AG04450 (cell line): ENCODE measurements around the gene CDK6. TPM values are rescaled to one million over a fixed set of nuclear protein-coding genes. Genes with fewer than 3 reads are reported as not detected.

Experiments
- CTCF ChIA-PET: fragments of 300-600, 350-600 bp; formaldehyde crosslinking; extraction: SDS; loops from one replicate; lab custom pipeline; 2022; ENCODE audit warnings: antibody characterized with exemption, inconsistent platforms; lab: Charles Lee
- POLR2A ChIA-PET: fragments of 350-600 bp; formaldehyde crosslinking; extraction: SDS; loops from one replicate; lab custom pipeline; 2021; ENCODE audit warnings: antibody characterized with exemption, inconsistent platforms; lab: Yijun Ruan, JAX
- DNase-seq: peaks from one replicate; pipeline ENCODE4 v3.0.0-alpha.2; 2011; ENCODE audit warnings: low read depth, low spot score
- H3K27ac ChIP-seq: one replicate; pipeline ENCODE4 v1.5.1; 2012; ENCODE audit warnings: low read depth, low read length, control low read depth
- H3K27me3 ChIP-seq: one replicate; pipeline ENCODE4 v1.6.0; 2012; ENCODE audit warnings: low read length; ENCODE audit not compliant: control insufficient read depth, insufficient read depth
- H3K4me3 ChIP-seq: 2 replicates; pipeline ENCODE4 v1.5.1; 2011; ENCODE audit warnings: mild to moderate bottlenecking, low read depth, low read length, control low read depth
- H3K9me3 ChIP-seq: 2 replicates; pipeline ENCODE4 v1.5.1; 2012; ENCODE audit warnings: low read length; ENCODE audit not compliant: control insufficient read depth, insufficient read depth
- polyA plus RNA-seq: library from polyadenylated mRNA; depleted of rRNA; stranded (reverse); fragments of >200 nt; gene quantifications from 2 replicates; pipeline ENCODE4 v1.2.3, GENCODE V29; 2011
- TF ChIP-seq, protein P1 (sequence below): IDR thresholded peaks from 2 replicates; pipeline ENCODE4 v1.5.1; 2011; ENCODE audit warnings: low read depth, low read length, control low read depth, inconsistent platforms

The CDK6 gene
- polyA plus RNA-seq, 1 experiment: 40.6 TPM

- no peak overlapping the region for H3K27ac ChIP-seq
- ChIA-PET CTCF (no interaction called here), POLR2A (no interaction called here)
Observed at GRCh38 chr7:92799446-92800211, 36.7 kb downstream of the CDK6 start.

DNA sequence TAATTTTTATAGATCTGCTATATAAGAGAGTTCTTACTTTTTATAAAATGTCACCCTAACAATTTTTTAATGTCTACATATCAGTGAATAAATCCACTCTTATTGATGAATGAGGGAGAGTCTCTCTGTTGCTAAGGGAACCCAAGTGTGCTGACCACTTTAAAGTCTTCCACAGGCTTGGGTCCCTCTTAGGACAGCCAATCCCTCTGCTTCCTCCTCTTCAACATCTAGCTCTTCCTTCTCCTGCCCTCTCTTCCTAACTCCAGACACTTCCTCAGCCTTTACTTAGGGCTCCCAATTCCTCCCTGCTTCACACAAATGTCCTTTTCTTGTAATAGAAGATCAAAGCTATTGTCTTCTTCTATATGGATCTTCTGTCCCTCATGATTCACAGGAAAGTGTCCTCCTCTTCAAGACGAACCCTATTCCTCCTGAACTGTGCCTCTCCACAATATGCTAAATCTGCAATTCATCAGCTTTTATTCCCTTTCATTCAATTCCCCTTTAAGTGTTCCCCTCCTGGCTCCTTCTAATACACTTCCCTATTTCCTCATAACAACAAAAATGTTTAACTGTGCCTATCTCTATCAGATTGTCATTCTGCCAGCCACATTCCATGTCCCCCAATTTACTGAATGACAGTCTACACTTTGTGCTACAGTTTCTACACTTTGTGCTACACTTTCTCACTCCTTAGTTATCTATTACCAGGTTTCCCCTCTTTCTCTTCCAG is 37.7 kb downstream of the CDK6 start:
- no peak overlapping the region for H3K4me3 ChIP-seq
- H3K27ac ChIP-seq: no peak overlapping the region
- POLR2A ChIA-PET: no interaction called here
- H3K27me3 ChIP-seq: no peaks in the 10 kb centered on the region
- H3K9me3 ChIP-seq: no peaks in the 10 kb centered on the region
- CTCF ChIA-PET: interaction anchor here (0.6 kb wide), 1 partner anchor 144 kb away, joined by 3 read pairs; no protein-coding TSS in a partner anchor
- TF ChIP-seq, protein P1, sequence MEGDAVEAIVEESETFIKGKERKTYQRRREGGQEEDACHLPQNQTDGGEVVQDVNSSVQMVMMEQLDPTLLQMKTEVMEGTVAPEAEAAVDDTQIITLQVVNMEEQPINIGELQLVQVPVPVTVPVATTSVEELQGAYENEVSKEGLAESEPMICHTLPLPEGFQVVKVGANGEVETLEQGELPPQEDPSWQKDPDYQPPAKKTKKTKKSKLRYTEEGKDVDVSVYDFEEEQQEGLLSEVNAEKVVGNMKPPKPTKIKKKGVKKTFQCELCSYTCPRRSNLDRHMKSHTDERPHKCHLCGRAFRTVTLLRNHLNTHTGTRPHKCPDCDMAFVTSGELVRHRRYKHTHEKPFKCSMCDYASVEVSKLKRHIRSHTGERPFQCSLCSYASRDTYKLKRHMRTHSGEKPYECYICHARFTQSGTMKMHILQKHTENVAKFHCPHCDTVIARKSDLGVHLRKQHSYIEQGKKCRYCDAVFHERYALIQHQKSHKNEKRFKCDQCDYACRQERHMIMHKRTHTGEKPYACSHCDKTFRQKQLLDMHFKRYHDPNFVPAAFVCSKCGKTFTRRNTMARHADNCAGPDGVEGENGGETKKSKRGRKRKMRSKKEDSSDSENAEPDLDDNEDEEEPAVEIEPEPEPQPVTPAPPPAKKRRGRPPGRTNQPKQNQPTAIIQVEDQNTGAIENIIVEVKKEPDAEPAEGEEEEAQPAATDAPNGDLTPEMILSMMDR: no peak
- DNase-seq: no peak

More at GRCh38 chr7:92799446-92800211, 36.7 kb downstream of the CDK6 start:
- H3K9me3 ChIP-seq: no peaks in the 10 kb centered on the region
- no peak for DNase-seq
- TF ChIP-seq, protein P1: no peak
- no peaks in the 10 kb centered on the region for H3K27me3 ChIP-seq
- no peak overlapping the region for H3K4me3 ChIP-seq

DNA sequence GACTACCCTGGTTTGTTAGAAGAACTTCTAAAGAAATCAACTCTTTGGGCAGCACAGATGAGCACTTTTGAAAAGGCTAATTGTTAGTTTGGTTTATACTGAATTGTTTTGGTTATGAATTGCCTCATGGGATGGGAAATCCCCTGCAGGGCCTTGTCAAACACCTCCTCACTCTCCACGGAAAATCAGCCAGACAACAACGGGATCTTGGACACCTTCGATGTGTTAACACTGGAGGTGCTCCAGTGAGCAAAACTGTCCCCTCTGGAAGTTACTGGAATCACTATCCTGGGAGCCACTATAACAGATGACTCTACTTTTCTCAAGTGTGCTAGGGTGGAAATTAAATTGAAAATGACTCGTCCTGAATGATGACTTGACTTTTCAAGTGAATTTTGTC is 38.7 kb downstream of the CDK6 start:
- ChIA-PET CTCF (no interaction called here), POLR2A (no interaction called here)
- DNase-seq: no peak
- Histone ChIP-seq H3K4me3 (no peak overlapping the region), H3K27ac (peak overlapping the region; percentile 52), H3K9me3 (no peaks in the 10 kb centered on the region), H3K27me3 (no peaks in the 10 kb centered on the region)
- TF ChIP-seq, protein P1: no peak

GRCh38 chr7:92797284-92797683 is 39.1 kb downstream of the CDK6 start:
- no peak for DNase-seq
- CTCF ChIA-PET: no interaction called here
- POLR2A ChIA-PET: no interaction called here

More at GRCh38 chr7:92797284-92797683, 39.1 kb downstream of the CDK6 start:
- Histone ChIP-seq H3K27me3 (no peaks in the 10 kb centered on the region), H3K9me3 (no peaks in the 10 kb centered on the region), H3K4me3 (no peak overlapping the region), H3K27ac (no peak overlapping the region)
- TF ChIP-seq, protein P1: no peak
